ENCODE measurements around the gene LCT.

The LCT gene

GRCh38 chr2:135832891-135833290 is 4.1 kb downstream of the LCT start:
- no peak for TF ChIP-seq POLR2AphosphoS5 (IDR thresholded peaks at IDR 0.05; ENCODE audit: low read depth)
- TF ChIP-seq SPI1 (IDR thresholded peaks at IDR 0.05; ENCODE audit: borderline replicate concordance, low read depth): no peak
- TF ChIP-seq CTCF (IDR thresholded peaks at IDR 0.05; ENCODE audit: insufficient read depth, low read length): no peak

GRCh38 chr2:135831180-135831812 is 5.7 kb downstream of the LCT start:
- no peak overlapping the region for H3K27ac ChIP-seq (replicated peaks)
- no peak for DNase-seq (ENCODE audit: low read depth in 1 of 2, low spot score in 1 of 2)
- no peak for TF ChIP-seq POLR2AphosphoS5 (IDR thresholded peaks at IDR 0.05; ENCODE audit: low read depth)
- TF ChIP-seq REST (IDR thresholded peaks at IDR 0.05; ENCODE audit: insufficient replicate concordance, low read depth): no peak
- no peak for TF ChIP-seq CTCF (IDR thresholded peaks at IDR 0.05; ENCODE audit: insufficient read depth, low read length)
- TF ChIP-seq GABPA (IDR thresholded peaks at IDR 0.05; ENCODE audit: low read depth): no peak
- TF ChIP-seq SPI1 (IDR thresholded peaks at IDR 0.05; ENCODE audit: borderline replicate concordance, low read depth): no peak
- H3K27me3 ChIP-seq (ENCODE audit: insufficient read depth, poor library complexity, severe bottlenecking): no peaks in the 10 kb centered on the region
- H3K4me3 ChIP-seq (replicated peaks; ENCODE audit: insufficient read depth, low read length): no peak overlapping the region

More at GRCh38 chr2:135832891-135833290, 4.1 kb downstream of the LCT start:
- no peak overlapping the region for H3K4me3 ChIP-seq (replicated peaks; ENCODE audit: insufficient read depth, low read length)
- no peak overlapping the region for H3K27ac ChIP-seq (replicated peaks)
- DNase-seq (ENCODE audit: low read depth in 1 of 2, low spot score in 1 of 2): no peak
- no peaks in the 10 kb centered on the region for H3K27me3 ChIP-seq (ENCODE audit: insufficient read depth, poor library complexity, severe bottlenecking)

- TF ChIP-seq SPI1 (IDR thresholded peaks at IDR 0.05; ENCODE audit: borderline replicate concordance, low read depth): no peak
- TF ChIP-seq REST (IDR thresholded peaks at IDR 0.05; ENCODE audit: insufficient replicate concordance, low read depth): no peak
- no peak for TF ChIP-seq CTCF (IDR thresholded peaks at IDR 0.05; ENCODE audit: insufficient read depth, low read length)
- no peak for TF ChIP-seq POLR2AphosphoS5 (IDR thresholded peaks at IDR 0.05; ENCODE audit: low read depth)
- no peak for TF ChIP-seq GABPA (IDR thresholded peaks at IDR 0.05; ENCODE audit: low read depth)
- no peak overlapping the region for H3K27ac ChIP-seq (replicated peaks)
- no peak for DNase-seq (ENCODE audit: low read depth in 1 of 2, low spot score in 1 of 2)
- no peaks in the 10 kb centered on the region for H3K27me3 ChIP-seq (ENCODE audit: insufficient read depth, poor library complexity, severe bottlenecking)
- H3K4me3 ChIP-seq (replicated peaks; ENCODE audit: insufficient read depth, low read length): no peak overlapping the region
These were observed 7.4 kb downstream of the LCT start for GRCh38 chr2:135829378-135830135.
